Measurements from ENCODE around the gene ARSD.

DNA sequence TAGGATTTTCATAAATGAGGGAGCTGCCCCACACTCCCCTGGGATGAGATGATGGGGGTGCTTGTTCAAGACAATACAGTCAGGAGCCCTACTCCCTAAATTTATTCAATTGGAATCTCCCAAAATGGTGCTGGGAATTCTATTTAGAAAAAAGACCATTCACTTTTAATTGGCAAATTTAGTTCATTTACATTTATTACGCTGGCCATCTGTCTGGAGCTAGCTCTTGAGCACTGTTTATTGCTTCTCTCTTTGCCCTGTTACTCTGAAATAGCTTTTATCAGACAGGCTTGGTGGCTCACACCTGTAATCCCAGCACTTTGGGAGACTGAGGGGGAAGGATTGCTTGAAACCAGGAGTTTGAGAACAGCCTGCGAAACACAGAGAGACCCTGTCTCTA lies 2.0 kb upstream of the ARSD start:
- TF ChIP-seq EZH2 (IDR thresholded peaks at IDR 0.05) (no peak), POLR2AphosphoS5 (IDR thresholded peaks at IDR 0.05; ENCODE audit: borderline replicate concordance, low read depth, low read length) (no peak)

Data from SK-N-MC (cell line).